Upper lobe of right lung (tissue), 1 donor: ENCODE data around the gene FKBP8. TPM values are rescaled to one million over a fixed set of nuclear protein-coding genes. Genes with fewer than 3 reads are reported as not detected.
A peak's percentile ranks its signal among the peaks of the same experiment; 100 is the strongest.

Experiments
- ATAC-seq: fragments of 200-7000 bp; cut with Tn5 transposase; one replicate; pipeline ENCODE4 v1.9.1; 2020; ENCODE audit warnings: mild to moderate bottlenecking, moderate library complexity
- DNase-seq: peaks from one replicate; pipeline ENCODE4 v3.0.0-alpha.2; 2020
- H3K27ac ChIP-seq: fragments of 200-600 bp; one replicate; pipeline ENCODE4 v1.8.0; 2022
- H3K27me3 ChIP-seq: fragments of 200-600 bp; one replicate; pipeline ENCODE4 v1.8.0; 2022; ENCODE audit warnings: mild to moderate bottlenecking
- H3K36me3 ChIP-seq: fragments of 200-600 bp; one replicate; pipeline ENCODE4 v1.8.0; 2022
- H3K4me1 ChIP-seq: fragments of 200-600 bp; one replicate; pipeline ENCODE4 v1.8.0; 2022
- H3K4me3 ChIP-seq: fragments of 200-600 bp; one replicate; pipeline ENCODE4 v1.8.0; 2022; ENCODE audit warnings: mild to moderate bottlenecking
- H3K9me3 ChIP-seq: fragments of 200-600 bp; one replicate; pipeline ENCODE4 v1.8.0; 2022
- intact Hi-C: fragments of 100-400 bp; cut with DNase I; formaldehyde crosslinking; loops from one replicate; pipeline ENCODE4 v1.11.0; 2022
- total RNA-seq: library from RNA; stranded (reverse); fragmentation: NEBNext Ultra II Directional; extraction: Animal tissue kit (Norgen Biotek cat#: 25700); gene quantifications from one replicate; pipeline ENCODE4 v1.2.1, GENCODE V29; 2021
- TF ChIP-seq, protein P1 (sequence below): fragments of 200-600 bp; IDR thresholded peaks from one replicate; pipeline ENCODE4 v1.8.0; 2022; ENCODE audit warnings: antibody characterized with exemption
- donor health status: DM: no; HTN: yes; CAD: no; lungs with severe emphysema.

The FKBP8 gene
- total RNA-seq, 1 donor from 2014 or later, result 201 TPM

DNA sequence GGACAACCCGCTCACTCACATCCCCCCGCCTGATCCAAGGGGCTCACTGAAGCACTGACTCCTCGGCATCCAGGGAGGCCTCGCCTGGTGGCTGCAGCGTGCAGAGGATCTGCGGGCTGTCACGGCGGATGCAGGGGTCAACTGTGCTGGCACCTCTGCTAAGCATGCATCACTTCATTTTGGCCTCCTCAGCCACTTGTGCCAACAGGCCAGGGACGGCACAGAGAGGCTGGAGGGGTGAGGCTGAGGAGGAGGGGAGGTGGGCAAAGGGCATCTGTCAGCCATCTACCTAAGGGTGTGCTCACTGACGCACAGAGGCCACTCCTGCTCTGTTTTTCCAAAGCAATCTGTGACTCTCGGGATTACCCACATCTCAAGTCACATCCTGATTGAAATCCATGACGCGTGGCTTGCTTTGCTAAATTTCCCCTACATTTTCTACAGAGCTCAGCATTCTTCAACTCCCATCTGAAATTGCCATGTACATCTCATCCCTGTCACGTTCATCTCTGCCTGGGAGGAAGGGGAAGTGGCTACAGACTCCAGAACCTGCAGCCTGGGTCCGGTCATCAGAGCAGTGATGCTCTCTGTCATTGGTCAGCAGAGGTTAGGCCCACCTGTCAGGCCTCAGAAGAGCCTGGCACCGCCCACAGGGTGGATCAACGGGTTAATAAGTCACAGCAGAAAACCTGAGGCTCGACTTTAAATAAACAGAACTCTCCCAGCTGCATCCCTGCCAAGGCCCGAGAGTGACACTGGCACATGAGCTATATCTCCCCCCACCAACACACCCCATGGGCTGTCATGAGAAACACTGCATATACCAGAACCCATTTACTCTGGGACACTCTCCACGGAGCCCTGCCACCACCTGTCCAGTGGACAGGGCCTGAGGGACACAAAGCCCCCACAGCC, 39.1 kb downstream of the FKBP8 start:
- H3K9me3 ChIP-seq, result no peaks in the 10 kb centered on the region
- H3K4me1 ChIP-seq, result peaks cover 99% of the 10 kb centered on the region
- H3K4me3 ChIP-seq, result no peak overlapping the region
- no peak for DNase-seq
- TF ChIP-seq, protein P1, sequence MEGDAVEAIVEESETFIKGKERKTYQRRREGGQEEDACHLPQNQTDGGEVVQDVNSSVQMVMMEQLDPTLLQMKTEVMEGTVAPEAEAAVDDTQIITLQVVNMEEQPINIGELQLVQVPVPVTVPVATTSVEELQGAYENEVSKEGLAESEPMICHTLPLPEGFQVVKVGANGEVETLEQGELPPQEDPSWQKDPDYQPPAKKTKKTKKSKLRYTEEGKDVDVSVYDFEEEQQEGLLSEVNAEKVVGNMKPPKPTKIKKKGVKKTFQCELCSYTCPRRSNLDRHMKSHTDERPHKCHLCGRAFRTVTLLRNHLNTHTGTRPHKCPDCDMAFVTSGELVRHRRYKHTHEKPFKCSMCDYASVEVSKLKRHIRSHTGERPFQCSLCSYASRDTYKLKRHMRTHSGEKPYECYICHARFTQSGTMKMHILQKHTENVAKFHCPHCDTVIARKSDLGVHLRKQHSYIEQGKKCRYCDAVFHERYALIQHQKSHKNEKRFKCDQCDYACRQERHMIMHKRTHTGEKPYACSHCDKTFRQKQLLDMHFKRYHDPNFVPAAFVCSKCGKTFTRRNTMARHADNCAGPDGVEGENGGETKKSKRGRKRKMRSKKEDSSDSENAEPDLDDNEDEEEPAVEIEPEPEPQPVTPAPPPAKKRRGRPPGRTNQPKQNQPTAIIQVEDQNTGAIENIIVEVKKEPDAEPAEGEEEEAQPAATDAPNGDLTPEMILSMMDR, result no peak
- intact Hi-C loops, result no loop called here
- peak overlapping the region; percentile 42 for H3K27ac ChIP-seq
- ATAC-seq, result peak; percentile 3
- no peaks in the 10 kb centered on the region for H3K27me3 ChIP-seq
- no peaks in the 10 kb centered on the region for H3K36me3 ChIP-seq

DNA sequence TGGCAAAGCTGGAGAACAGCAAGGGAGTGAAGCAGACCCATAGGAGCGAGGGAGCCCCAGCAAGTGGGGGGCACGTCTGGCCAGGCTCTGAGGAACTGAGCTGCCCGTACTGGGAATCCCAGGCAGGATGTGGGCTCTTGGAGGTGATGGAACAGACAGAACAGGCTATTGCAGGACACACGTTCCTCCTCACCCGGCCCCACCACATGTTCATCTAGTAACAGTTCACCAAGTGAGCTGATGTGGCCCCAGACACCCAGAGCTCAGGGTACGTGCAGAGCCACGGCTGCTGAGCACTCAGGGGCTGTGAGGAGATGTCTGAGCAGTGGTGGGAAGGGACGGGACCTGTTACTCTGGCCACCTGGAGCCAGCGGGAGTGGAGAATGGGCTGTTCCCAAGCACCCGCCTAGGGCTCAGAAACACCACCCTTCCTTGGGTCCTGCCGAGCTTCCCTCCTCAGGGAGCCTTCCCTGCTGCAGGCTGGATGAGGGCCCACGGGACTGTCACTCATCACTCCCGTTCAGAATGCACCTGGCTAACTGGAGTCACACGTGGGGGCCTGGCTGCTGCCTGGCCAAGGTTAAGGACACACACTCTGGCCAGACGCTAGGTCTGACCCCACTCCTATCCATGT, 39.9 kb downstream of the FKBP8 start:
- TF ChIP-seq, protein P1, result no peak
- Histone ChIP-seq H3K27me3 (no peaks in the 10 kb centered on the region), H3K9me3 (no peaks in the 10 kb centered on the region), H3K4me3 (no peak overlapping the region), H3K27ac (peak overlapping the region; percentile 42), H3K36me3 (no peaks in the 10 kb centered on the region), H3K4me1 (peaks cover 100% of the 10 kb centered on the region)
- ATAC-seq, result no peak
- DNase-seq, result no peak
- intact Hi-C loops, result no loop called here

DNA sequence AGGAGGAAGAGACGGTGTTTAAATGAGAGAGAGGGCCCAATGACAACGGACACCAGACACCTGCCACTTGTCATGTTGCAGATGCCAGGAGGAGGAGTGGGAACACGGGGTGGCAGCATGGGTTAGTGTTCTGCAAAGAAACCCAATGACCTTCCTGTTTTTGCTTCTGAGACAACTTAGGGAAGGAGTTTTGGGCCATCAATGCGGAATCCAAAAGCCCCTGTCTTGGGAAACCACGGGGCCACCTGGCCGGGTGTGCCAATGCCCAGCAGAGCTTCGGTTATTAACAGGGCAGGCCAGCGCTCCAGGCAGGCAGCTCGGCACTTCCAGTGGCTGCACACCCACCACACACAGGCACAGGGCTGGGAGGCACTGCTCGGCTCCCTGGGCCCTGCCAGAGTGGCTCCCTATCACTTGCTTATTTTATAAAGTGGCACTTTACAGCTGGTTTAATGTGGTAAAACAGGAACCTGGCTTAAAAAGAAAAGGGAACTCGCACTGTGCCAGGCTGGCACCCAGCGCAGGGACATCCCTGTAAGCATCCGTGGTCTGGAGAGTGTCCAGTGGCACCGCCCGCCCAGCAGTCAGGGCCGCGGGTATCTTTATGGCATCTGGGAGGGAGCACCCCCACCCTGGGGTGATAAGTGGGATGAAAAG, 40.6 kb downstream of the FKBP8 start:
- ATAC-seq (peak; percentile 47), DNase-seq (no peak)
- Histone ChIP-seq H3K27me3 (no peaks in the 10 kb centered on the region), H3K4me3 (no peak overlapping the region), H3K27ac (peak overlapping the region; percentile 60), H3K4me1 (peaks cover 98% of the 10 kb centered on the region), H3K9me3 (no peaks in the 10 kb centered on the region), H3K36me3 (no peaks in the 10 kb centered on the region)
- TF ChIP-seq, protein P1, result no peak
- intact Hi-C loops, result no loop called here

DNA sequence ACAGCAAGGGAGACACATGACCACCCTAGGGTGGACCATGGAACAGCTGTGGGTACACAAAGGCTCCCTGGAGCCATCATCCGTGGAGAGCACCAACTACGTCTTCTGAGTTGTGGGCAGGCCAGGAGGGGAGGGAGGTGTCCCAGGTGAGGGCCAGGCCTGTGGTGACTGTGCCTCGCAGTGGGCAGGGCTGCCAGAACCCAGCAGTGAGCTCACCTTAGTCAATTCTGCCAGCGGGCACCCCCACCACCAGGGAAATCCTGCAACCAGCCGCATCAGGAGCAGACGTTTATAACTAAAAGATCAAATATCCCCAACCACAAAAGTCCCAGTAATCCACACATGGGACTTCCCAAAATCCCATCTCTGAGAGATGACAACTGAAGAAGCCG, 41.1 kb downstream of the FKBP8 start:
- peak overlapping the region; percentile 60 for H3K27ac ChIP-seq
- H3K27me3 ChIP-seq, result no peaks in the 10 kb centered on the region
- H3K4me1 ChIP-seq, result peaks cover 96% of the 10 kb centered on the region
- H3K9me3 ChIP-seq, result no peaks in the 10 kb centered on the region
- intact Hi-C loops, result no loop called here
- DNase-seq (no peak), ATAC-seq (no peak)
- no peaks in the 10 kb centered on the region for H3K36me3 ChIP-seq
- no peak overlapping the region for H3K4me3 ChIP-seq
- TF ChIP-seq, protein P1, result no peak

DNA sequence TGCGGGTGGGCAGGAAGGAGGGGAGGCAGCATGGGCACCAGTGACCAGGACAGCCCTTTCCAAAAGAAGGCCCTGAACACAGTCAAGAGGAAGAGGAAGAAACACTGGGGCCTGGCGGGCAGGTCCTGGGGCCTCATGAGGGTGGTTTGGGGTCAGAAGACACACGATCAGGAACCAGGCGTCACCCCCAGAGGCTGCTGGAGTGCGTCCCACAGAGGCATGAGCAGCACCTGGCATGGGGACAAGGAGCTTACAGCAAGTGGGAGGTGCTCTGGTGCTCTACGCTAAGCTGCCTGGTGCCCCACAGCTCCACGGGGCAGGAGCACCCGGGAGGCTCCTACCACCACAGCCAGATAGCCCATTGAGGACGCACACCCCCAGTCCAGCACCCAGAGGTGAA, 41.5 kb downstream of the FKBP8 start:
- Histone ChIP-seq H3K27me3 (no peaks in the 10 kb centered on the region), H3K4me3 (no peak overlapping the region), H3K4me1 (peaks cover 96% of the 10 kb centered on the region), H3K27ac (peak overlapping the region; percentile 60), H3K9me3 (no peaks in the 10 kb centered on the region), H3K36me3 (no peaks in the 10 kb centered on the region)
- intact Hi-C loops, result no loop called here
- DNase-seq (no peak), ATAC-seq (peak; percentile 27)
- TF ChIP-seq, protein P1, result no peak
